H1 (cell line): ENCODE measurements around the gene ARID1B. TPM values are rescaled to one million over a fixed set of nuclear protein-coding genes. Genes with fewer than 3 reads are reported as not detected.

Experiments
- CTCF ChIA-PET: fragments of 300-600 bp; sonication (Branson Sonifier 250); formaldehyde crosslinking; loops from one replicate; lab custom pipeline; 2021; ENCODE audit not compliant: partially characterized antibody; lab: Charles Lee
- POLR2A ChIA-PET: fragments of 300-600 bp; sonication (Branson Sonifier 250); formaldehyde crosslinking; loops from one replicate; lab custom pipeline; 2021; ENCODE audit warnings: inconsistent platforms; ENCODE audit not compliant: partially characterized antibody; lab: Charles Lee
- DNase-seq, 2 experiments: peaks; one replicate each; pipeline versions ENCODE4 v3.0.0 to v3.0.0-alpha.2; 2010 to 2022; ENCODE audit warnings: low spot score in 2 of 2, low read depth in 1 of 2, mixed read lengths in 1 of 2
- FAIRE-seq: peaks from 2 replicates; lab custom pipeline; 2011; peaks lifted over from hg19 to GRCh38; lab: Jason Lieb, UNC
- H2AFZ ChIP-seq: 2 replicates; pipeline ENCODE4 v1.8.1; 2012; ENCODE audit warnings: low read length, inconsistent platforms
- H2AK5ac ChIP-seq: 2 replicates; pipeline ENCODE4 v1.6.1; 2013; ENCODE audit warnings: low read depth, low read length
- H2BK120ac ChIP-seq: replicated peaks from 2 replicates; pipeline ENCODE3; 2013; ENCODE audit warnings: low read depth, low read length, inconsistent platforms
- H2BK12ac ChIP-seq: 2 replicates; pipeline ENCODE4 v1.6.1; 2013; ENCODE audit warnings: low read depth, low read length
- H2BK15ac ChIP-seq: 2 replicates; pipeline ENCODE4 v1.6.1; 2013; ENCODE audit warnings: low read length
- H2BK20ac ChIP-seq: 2 replicates; pipeline ENCODE4 v1.6.1; 2013; ENCODE audit warnings: low read length
- H2BK5ac ChIP-seq: 2 replicates; pipeline ENCODE4 v1.6.1; 2013; ENCODE audit warnings: low read depth, low read length
- H3K14ac ChIP-seq: 2 replicates; pipeline ENCODE4 v1.6.1; 2013; ENCODE audit warnings: inconsistent platforms; ENCODE audit not compliant: insufficient read length
- H3K18ac ChIP-seq: 2 replicates; pipeline ENCODE4 v1.6.1; 2013; ENCODE audit warnings: low read length; ENCODE audit errors: extremely low read depth
- H3K23ac ChIP-seq: 2 replicates; pipeline ENCODE4 v1.6.1; 2013; ENCODE audit warnings: inconsistent platforms; ENCODE audit not compliant: insufficient read length
- H3K23me2 ChIP-seq: 2 replicates; pipeline ENCODE4 v1.6.1; 2013; ENCODE audit warnings: low read depth, low read length
- H3K27ac ChIP-seq: 2 replicates; pipeline ENCODE4 v1.6.1; 2011; ENCODE audit warnings: low read depth, low read length, inconsistent platforms
- H3K27me3 ChIP-seq, 4 experiments: replicated peaks in 1 of 4; 1 replicate in 1 of 4; 2 replicates in 3 of 4; pipeline versions ENCODE4 v1.6.1 to v1.8.1; 2011 to 2013; ENCODE audit warnings: low read length in 3 of 4, mild to moderate bottlenecking in 3 of 4, inconsistent platforms in 2 of 4, mixed read lengths in 2 of 4, moderate library complexity in 1 of 4; ENCODE audit not compliant: control insufficient read depth in 3 of 4, insufficient read depth in 3 of 4; ENCODE audit errors: extremely low read depth in 1 of 4
- H3K36me3 ChIP-seq, 4 experiments: 2 replicates each; pipeline versions ENCODE4 v1.6.1 to v1.8.1; 2011 to 2013; ENCODE audit warnings: mild to moderate bottlenecking in 4 of 4, low read length in 3 of 4, moderate library complexity in 2 of 4, control low read depth in 1 of 4, inconsistent platforms in 1 of 4; ENCODE audit not compliant: insufficient read depth in 4 of 4, control insufficient read depth in 2 of 4
- H3K4ac ChIP-seq: replicated peaks from 2 replicates; pipeline ENCODE3; 2013; ENCODE audit warnings: low read length, low read depth, mixed read lengths, inconsistent platforms; ENCODE audit not compliant: insufficient read length
- H3K4me1 ChIP-seq, 4 experiments: replicated peaks in 1 of 4; 1 replicate in 1 of 4; 2 replicates in 3 of 4; pipeline versions ENCODE4 v1.6.1 to v1.8.1; 2011 to 2013; ENCODE audit warnings: low read length in 3 of 4, inconsistent platforms in 2 of 4, mixed read lengths in 1 of 4; ENCODE audit not compliant: insufficient read depth in 4 of 4, control insufficient read depth in 3 of 4
- H3K4me2 ChIP-seq, 2 experiments: 2 replicates each; pipeline versions ENCODE4 v1.6.1 to v1.8.1; 2011 to 2013; ENCODE audit warnings: low read depth in 2 of 2, low read length in 2 of 2, control low read depth in 1 of 2, inconsistent platforms in 1 of 2, mild to moderate bottlenecking in 1 of 2; ENCODE audit not compliant: insufficient read depth in 1 of 2
- H3K4me3 ChIP-seq, 4 experiments: fragments of 200-600, 300-600 bp in 1 of 4; sonication (generic), shearing (Covaris generic), sonication (Bioruptor Twin) in 1 of 4; 2 replicates each; pipeline versions ENCODE4 v1.5.1 to v1.8.1; 2011 to 2016; ENCODE audit warnings: low read length in 4 of 4, low read depth in 3 of 4, control low read depth in 2 of 4, inconsistent platforms in 2 of 4, mild to moderate bottlenecking in 2 of 4, mixed read lengths in 1 of 4, moderate library complexity in 1 of 4; ENCODE audit not compliant: insufficient read depth in 2 of 4; ENCODE audit errors: extremely low read depth in 1 of 4
- H3K56ac ChIP-seq: replicated peaks from 2 replicates; pipeline ENCODE3; 2013; ENCODE audit warnings: low read depth, mild to moderate bottlenecking, mixed read lengths, low read length, inconsistent platforms; ENCODE audit not compliant: insufficient read length
- H3K79me1 ChIP-seq: 2 replicates; pipeline ENCODE4 v1.6.1; 2013; ENCODE audit warnings: low read depth, low read length, control low read depth
- H3K79me2 ChIP-seq, 2 experiments: 2 replicates each; pipeline versions ENCODE4 v1.6.1 to v1.8.1; 2012 to 2013; ENCODE audit warnings: low read length in 2 of 2, mild to moderate bottlenecking in 2 of 2, inconsistent platforms in 1 of 2; ENCODE audit not compliant: insufficient read depth in 2 of 2, control insufficient read depth in 1 of 2
- H3K9ac ChIP-seq, 4 experiments: replicated peaks in 1 of 4; 1 replicate in 1 of 4; 2 replicates in 3 of 4; pipeline versions ENCODE4 v1.6.1 to v1.8.1; 2011 to 2013; ENCODE audit warnings: low read depth in 3 of 4, low read length in 3 of 4, control low read depth in 2 of 4, mild to moderate bottlenecking in 2 of 4, moderate library complexity in 2 of 4, inconsistent platforms in 1 of 4; ENCODE audit errors: extremely low read depth in 1 of 4
- H3K9me3 ChIP-seq, 2 experiments: 2 replicates each; pipeline versions ENCODE4 v1.6.1 to v1.8.1; 2012 to 2013; ENCODE audit warnings: mild to moderate bottlenecking in 2 of 2, moderate library complexity in 2 of 2, control low read depth in 1 of 2, inconsistent platforms in 1 of 2, low read depth in 1 of 2, low read length in 1 of 2, mixed read lengths in 1 of 2; ENCODE audit not compliant: insufficient read depth in 2 of 2
- H4K20me1 ChIP-seq, 2 experiments: replicated peaks in 1 of 2; 2 replicates each; pipeline versions ENCODE3 to v1.8.1; 2011 to 2013; ENCODE audit warnings: inconsistent platforms in 2 of 2, low read length in 2 of 2, mild to moderate bottlenecking in 1 of 2; ENCODE audit not compliant: insufficient read depth in 2 of 2, control insufficient read depth in 1 of 2
- H4K5ac ChIP-seq: 2 replicates; pipeline ENCODE4 v1.6.1; 2013; ENCODE audit warnings: low read length, low read depth, mixed read lengths, inconsistent platforms; ENCODE audit not compliant: insufficient read length
- H4K8ac ChIP-seq: 2 replicates; pipeline ENCODE4 v1.8.0; 2013; ENCODE audit warnings: mild to moderate bottlenecking, moderate library complexity, low read length, inconsistent platforms; ENCODE audit not compliant: insufficient read depth; ENCODE audit errors: extremely low read depth
- H4K91ac ChIP-seq: replicated peaks from 2 replicates; pipeline ENCODE3; 2013; ENCODE audit warnings: low read length, mixed read lengths, inconsistent platforms; ENCODE audit not compliant: insufficient read length
- ASH2L ChIP-seq: fragments of 200-600, 300-600 bp; sonication (generic); IDR thresholded peaks from one replicate; pipeline ENCODE4 v1.7.1; 2017; ENCODE audit warnings: low read length
- CEBPB ChIP-seq: IDR thresholded peaks from 2 replicates; pipeline ENCODE4 v1.6.1; 2012; ENCODE audit warnings: low read depth, low read length
- FOSL1 ChIP-seq: IDR thresholded peaks from 2 replicates; pipeline ENCODE4 v1.6.1; 2011; ENCODE audit warnings: mild to moderate bottlenecking, low read depth, low read length, moderate library complexity; ENCODE audit not compliant: insufficient read depth
- GTF2F1 ChIP-seq: IDR thresholded peaks from 2 replicates; pipeline ENCODE4 v1.6.1; 2012; ENCODE audit warnings: low read depth, low read length, improper control_type of control experiment, borderline replicate concordance
- HDAC6 ChIP-seq: IDR thresholded peaks from one replicate; pipeline ENCODE4 v1.7.1; 2012; ENCODE audit warnings: low read depth, mild to moderate bottlenecking, inconsistent platforms, low read length, moderate library complexity
- MAFK ChIP-seq: IDR thresholded peaks from 2 replicates; pipeline ENCODE4 v1.6.1; 2012; ENCODE audit warnings: low read depth, mild to moderate bottlenecking, improper control_type of control experiment, low read length
- NANOG ChIP-seq: IDR thresholded peaks from 2 replicates; pipeline ENCODE4 v1.6.1; 2011; ENCODE audit warnings: low read length, low read depth, mild to moderate bottlenecking, inconsistent platforms; ENCODE audit not compliant: insufficient read depth, poor library complexity, severe bottlenecking
- PHF8 ChIP-seq: fragments of 200-600 bp; sonication (generic); conservative IDR thresholded peaks from 2 replicates; pipeline ENCODE4 v1.7.1; 2012; ENCODE audit warnings: low read depth, mild to moderate bottlenecking, inconsistent platforms, low read length, moderate library complexity
- SP4 ChIP-seq: IDR thresholded peaks from 2 replicates; pipeline ENCODE4 v1.6.1; 2012; ENCODE audit warnings: low read length, inconsistent platforms
- SRF ChIP-seq: IDR thresholded peaks from 2 replicates; pipeline ENCODE4 v1.6.1; 2011; ENCODE audit warnings: mild to moderate bottlenecking, low read depth, low read length, moderate library complexity
- YY1 ChIP-seq: IDR thresholded peaks from 2 replicates; pipeline ENCODE4 v1.6.1; 2011; ENCODE audit warnings: low read depth, mild to moderate bottlenecking, low read length
- WGBS, 2 experiments: shearing (Covaris generic) in 1 of 2; methylation state at CpG; one replicate each; pipeline versions ENCODE4 v1.1.6 to v1.1.7; 2013 to 2015; ENCODE audit warnings: low lambda C conversion rate in 2 of 2, mixed read lengths in 2 of 2, inconsistent platforms in 1 of 2, low coverage in 1 of 2, missing lambda C conversion rate in 1 of 2; ENCODE audit not compliant: insufficient replicate concordance in 2 of 2, insufficient coverage in 1 of 2, insufficient read length in 1 of 2; ENCODE audit errors: extremely low coverage in 1 of 2, missing lambda C conversion rate in 1 of 2; 5-methylcytosine and 5-hydroxymethylcytosine counted together
- polyA plus RNA-seq, 7 experiments: library from polyadenylated mRNA; depleted of rRNA in 3 of 7; stranded (reverse) in 5 of 7; unstranded in 2 of 7; fragments of >200 nt in 5 of 7; fragments of 200-250 nt in 2 of 7; gene quantifications; 1 replicate in 5 of 7; 2 replicates in 1 of 7; 4 replicates in 1 of 7; pipeline versions ENCODE4 v1.2.1 to v1.2.3, GENCODE V29; 2011 to 2013; ENCODE audit warnings: missing spikeins in 2 of 7, mixed read lengths in 2 of 7
- total RNA-seq: library from RNA; stranded (reverse); fragmentation: NEBNext Ultra II Directional; extraction: Animal tissue kit (Norgen Biotek cat#: 25700); gene quantifications from 2 replicates; pipeline ENCODE4 v1.2.1, GENCODE V29; 2021
- TF ChIP-seq, protein P1 (sequence below): IDR thresholded peaks from 2 replicates; pipeline ENCODE4 v1.6.1; 2011; ENCODE audit warnings: low read length, improper control_type of control experiment
- TF ChIP-seq, protein P2 (sequence below): IDR thresholded peaks from 2 replicates; pipeline ENCODE4 v1.6.1; 2012; ENCODE audit warnings: inconsistent platforms

The ARID1B gene
- total and polyA plus RNA-seq, 2 of the 8 experiments (the other 6 are each of a cell fraction or from before 2014, with no cell fraction given), result 24.3 to 70.3 TPM

- Histone ChIP-seq H3K27me3 (no peaks in the 10 kb centered on the region), H3K79me1 (0 out of 2 replicates have a peak, but pooled peaks cover 7% of the 10 kb centered on the region), H4K5ac (no peak overlapping the region), H3K23me2 (no peaks in the 10 kb centered on the region), H3K36me3 (no peaks in the 10 kb centered on the region), H2BK20ac (no peak overlapping the region), H2AFZ (no peak overlapping the region), H4K20me1 (peaks cover 0 to 6% of the 10 kb centered on the region in 2 experiments), H4K8ac (no peak overlapping the region), H3K18ac (no peak overlapping the region), H2BK5ac (no peak overlapping the region), H3K9me3 (no peaks in the 10 kb centered on the region), H3K9ac (no peak overlapping the region), H3K4me1 (peaks cover 0 to 15% (median 10%) of the 10 kb centered on the region in 4 experiments; a peak in 6 of 7 replicates), H4K91ac (no peak overlapping the region), H2BK12ac (no peak overlapping the region), H2BK15ac (no peak overlapping the region), H3K27ac (no peak overlapping the region), H3K56ac (no peak overlapping the region), H3K4me3 (no peak overlapping the region), H3K23ac (no peak overlapping the region), H3K4me2 (no peak overlapping the region), H3K14ac (no peak overlapping the region), H2BK120ac (no peak overlapping the region), H2AK5ac (0 out of 2 replicates have a peak overlapping the region, but pooled peaks have one; percentile 0), H3K79me2 (peaks cover 3 to 99% of the 10 kb centered on the region in 2 experiments; a peak in 3 of 4 replicates), H3K4ac (no peak overlapping the region)
- DNase-seq, result no peak
- FAIRE-seq, result no peak
- POLR2A ChIA-PET, result no interaction called here
- WGBS, 2 experiments, result 87% methylated on average over 4 of the region's 4 CpGs; no CpG with 5 or more reads in 1 of the 2 experiments
- CTCF ChIA-PET, result no interaction called here
- no peak for TF ChIP-seq HDAC6
- no peak for TF ChIP-seq SRF
- TF ChIP-seq, protein P1, sequence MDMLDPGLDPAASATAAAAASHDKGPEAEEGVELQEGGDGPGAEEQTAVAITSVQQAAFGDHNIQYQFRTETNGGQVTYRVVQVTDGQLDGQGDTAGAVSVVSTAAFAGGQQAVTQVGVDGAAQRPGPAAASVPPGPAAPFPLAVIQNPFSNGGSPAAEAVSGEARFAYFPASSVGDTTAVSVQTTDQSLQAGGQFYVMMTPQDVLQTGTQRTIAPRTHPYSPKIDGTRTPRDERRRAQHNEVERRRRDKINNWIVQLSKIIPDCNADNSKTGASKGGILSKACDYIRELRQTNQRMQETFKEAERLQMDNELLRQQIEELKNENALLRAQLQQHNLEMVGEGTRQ, result no peak
- TF ChIP-seq CEBPB, result no peak
- no peak for TF ChIP-seq NANOG
- no peak for TF ChIP-seq YY1
- TF ChIP-seq FOSL1, result no peak
- TF ChIP-seq MAFK, result no peak
- no peak for TF ChIP-seq PHF8
- TF ChIP-seq, protein P2, sequence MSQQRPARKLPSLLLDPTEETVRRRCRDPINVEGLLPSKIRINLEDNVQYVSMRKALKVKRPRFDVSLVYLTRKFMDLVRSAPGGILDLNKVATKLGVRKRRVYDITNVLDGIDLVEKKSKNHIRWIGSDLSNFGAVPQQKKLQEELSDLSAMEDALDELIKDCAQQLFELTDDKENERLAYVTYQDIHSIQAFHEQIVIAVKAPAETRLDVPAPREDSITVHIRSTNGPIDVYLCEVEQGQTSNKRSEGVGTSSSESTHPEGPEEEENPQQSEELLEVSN, result no peak
- no peak for TF ChIP-seq SP4
- no peak for TF ChIP-seq ASH2L
- no peak for TF ChIP-seq GTF2F1
Measured at GRCh38 chr6:156975414-156975813, 198.2 kb downstream of the ARID1B start.
